ENCODE measurements around the gene CABP4.
A peak's percentile ranks its signal among the peaks of the same experiment; 100 is the strongest.

CABP4 gene

GRCh38 chr11:67429038-67429668 lies 26.0 kb upstream of the CABP4 start:
- no peak for DNase-seq
- Histone ChIP-seq H3K9me3 (no peaks in the 10 kb centered on the region), H3K27me3 (no peaks in the 10 kb centered on the region), H3K4me1 (peaks cover 4% of the 10 kb centered on the region; the same call in 1 of the 2 replicates), H3K4me3 (ENCODE audit: low read depth, low read length) (peak overlapping the region; percentile 99), H3K36me3 (peaks cover 35% of the 10 kb centered on the region)
- TF ChIP-seq CTCF (IDR thresholded peaks at IDR 0.05; ENCODE audit: low read depth, low read length): no peak

GRCh38 chr11:67429722-67430121 lies 25.4 kb upstream of the CABP4 start:
- Histone ChIP-seq H3K27me3 (no peaks in the 10 kb centered on the region), H3K36me3 (peaks cover 40% of the 10 kb centered on the region), H3K4me1 (peaks cover 4% of the 10 kb centered on the region; the same call in 1 of the 2 replicates), H3K9me3 (no peaks in the 10 kb centered on the region), H3K4me3 (ENCODE audit: low read depth, low read length) (no peak overlapping the region)
- DNase-seq: no peak
- TF ChIP-seq CTCF (IDR thresholded peaks at IDR 0.05; ENCODE audit: low read depth, low read length): no peak

GRCh38 chr11:67431346-67432249 lies 23.6 kb upstream of the CABP4 start:
- no peak for TF ChIP-seq CTCF (IDR thresholded peaks at IDR 0.05; ENCODE audit: low read depth, low read length)
- Histone ChIP-seq H3K36me3 (peaks cover 56% of the 10 kb centered on the region), H3K4me1 (peaks cover 11% of the 10 kb centered on the region), H3K9me3 (no peaks in the 10 kb centered on the region), H3K4me3 (ENCODE audit: low read depth, low read length) (no peak overlapping the region), H3K27me3 (no peaks in the 10 kb centered on the region)
- no peak for DNase-seq

DNA sequence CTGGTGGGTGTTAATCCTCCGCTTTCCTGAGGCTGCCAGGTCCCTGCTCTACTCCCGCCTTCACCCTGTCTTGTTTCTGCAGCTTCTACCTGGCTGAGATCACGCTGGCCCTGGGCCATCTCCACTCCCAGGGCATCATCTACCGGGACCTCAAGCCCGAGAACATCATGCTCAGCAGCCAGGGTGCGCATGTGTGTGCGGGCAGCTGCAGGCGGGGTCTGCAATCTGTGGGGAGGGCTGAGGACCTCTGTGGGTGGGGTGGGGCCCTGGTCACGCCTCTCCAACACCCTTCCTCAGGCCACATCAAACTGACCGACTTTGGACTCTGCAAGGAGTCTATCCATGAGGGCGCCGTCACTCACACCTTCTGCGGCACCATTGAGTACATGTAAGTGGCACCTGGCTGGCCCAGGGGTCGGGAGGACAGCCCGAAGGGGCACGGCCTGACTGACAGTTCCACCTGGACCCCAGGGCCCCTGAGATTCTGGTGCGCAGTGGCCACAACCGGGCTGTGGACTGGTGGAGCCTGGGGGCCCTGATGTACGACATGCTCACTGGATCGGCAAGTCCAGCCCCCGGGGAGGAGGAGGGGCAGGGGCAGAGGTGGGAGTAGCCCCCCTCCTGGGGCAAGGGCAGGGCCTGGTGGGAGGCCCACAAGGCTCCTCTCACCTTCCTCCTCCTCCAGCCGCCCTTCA lies 22.4 kb upstream of the CABP4 start:
- Histone ChIP-seq H3K4me3 (ENCODE audit: low read depth, low read length) (no peak overlapping the region), H3K27me3 (no peaks in the 10 kb centered on the region), H3K9me3 (no peaks in the 10 kb centered on the region), H3K36me3 (peaks cover 56% of the 10 kb centered on the region), H3K4me1 (peaks cover 12% of the 10 kb centered on the region)
- no peak for TF ChIP-seq CTCF (IDR thresholded peaks at IDR 0.05; ENCODE audit: low read depth, low read length)
- DNase-seq: no peak

DNA sequence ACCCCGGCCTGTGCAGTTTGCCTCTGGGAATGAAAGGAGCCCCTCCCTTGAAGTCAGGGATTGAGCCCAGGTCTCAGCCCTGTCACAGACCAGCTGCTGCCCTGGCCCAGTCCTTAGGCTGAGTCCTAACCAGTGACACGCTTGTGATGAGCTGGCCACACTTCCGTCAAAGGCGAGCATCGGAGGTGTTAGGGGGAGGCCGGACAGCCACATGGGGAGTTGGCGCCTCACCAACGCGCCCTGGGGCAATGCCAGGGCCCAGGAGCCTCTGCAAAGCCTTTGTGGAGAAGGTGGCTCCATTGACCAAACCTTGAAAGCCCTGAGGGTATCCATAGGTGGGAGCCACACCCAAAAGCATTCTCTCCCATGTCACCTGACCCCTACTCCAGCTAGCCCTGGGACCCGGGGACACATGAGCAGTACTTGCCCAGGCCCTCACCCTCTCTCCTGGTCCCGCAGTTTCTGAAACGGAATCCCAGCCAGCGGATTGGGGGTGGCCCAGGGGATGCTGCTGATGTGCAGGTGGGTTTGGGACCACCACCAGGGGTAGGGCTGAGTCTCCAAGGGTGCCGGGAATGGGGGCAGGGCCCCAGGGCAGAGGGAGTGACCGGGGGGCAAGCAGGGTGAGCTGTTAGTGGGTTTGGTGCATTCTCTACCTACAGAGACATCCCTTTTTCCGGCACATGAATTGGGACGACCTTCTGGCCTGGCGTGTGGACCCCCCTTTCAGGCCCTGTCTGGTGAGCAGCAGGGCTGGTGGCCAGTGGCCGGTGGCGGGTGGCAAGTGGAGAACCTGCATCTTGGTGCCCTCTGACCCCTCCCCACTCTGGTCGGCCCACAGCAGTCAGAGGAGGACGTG lies 21.4 kb upstream of the CABP4 start:
- no peak overlapping the region for H3K4me3 ChIP-seq (ENCODE audit: low read depth, low read length)
- H3K4me1 ChIP-seq: peaks cover 12% of the 10 kb centered on the region
- H3K36me3 ChIP-seq: peaks cover 56% of the 10 kb centered on the region
- no peaks in the 10 kb centered on the region for H3K27me3 ChIP-seq
- no peaks in the 10 kb centered on the region for H3K9me3 ChIP-seq
- DNase-seq: no peak
- TF ChIP-seq CTCF (IDR thresholded peaks at IDR 0.05; ENCODE audit: low read depth, low read length): no peak

Data from BE2C (cell line).